Fibroblast of the conjunctiva (primary cell): Measurements from ENCODE around the gene TENT4B.

ENCODE experiments used
- DNase-seq: peaks from one replicate; pipeline ENCODE4 v3.0.0-alpha.2; 2010; ENCODE audit warnings: low read depth

The TENT4B gene

GRCh38 chr16:50195756-50196155, 42.6 kb downstream of the TENT4B start:
- DNase-seq: no peak

- no peak for DNase-seq
Observed at GRCh38 chr16:50197582-50197981, 44.5 kb downstream of the TENT4B start.

GRCh38 chr16:50198802-50199403, 45.8 kb downstream of the TENT4B start:
- no peak for DNase-seq

DNA sequence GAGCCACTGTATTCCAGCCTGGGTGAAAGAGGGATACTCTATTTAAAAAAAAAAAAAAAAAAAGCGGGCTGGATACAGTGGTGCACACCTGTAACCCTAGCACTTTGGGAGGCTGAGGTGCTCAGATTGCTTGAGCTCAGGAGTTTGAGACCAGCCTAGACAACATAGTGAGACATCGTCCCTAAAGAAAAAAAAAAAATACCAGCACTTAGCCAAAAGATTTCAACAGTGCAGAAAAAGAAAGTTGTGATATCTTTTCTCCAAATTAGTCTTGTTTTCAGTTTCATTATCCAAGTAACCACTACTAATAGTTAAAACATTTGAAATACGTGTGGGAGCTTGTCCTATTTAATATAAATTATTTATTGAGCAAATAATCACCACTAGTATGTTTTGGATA, 48.7 kb downstream of the TENT4B start:
- no peak for DNase-seq

DNA sequence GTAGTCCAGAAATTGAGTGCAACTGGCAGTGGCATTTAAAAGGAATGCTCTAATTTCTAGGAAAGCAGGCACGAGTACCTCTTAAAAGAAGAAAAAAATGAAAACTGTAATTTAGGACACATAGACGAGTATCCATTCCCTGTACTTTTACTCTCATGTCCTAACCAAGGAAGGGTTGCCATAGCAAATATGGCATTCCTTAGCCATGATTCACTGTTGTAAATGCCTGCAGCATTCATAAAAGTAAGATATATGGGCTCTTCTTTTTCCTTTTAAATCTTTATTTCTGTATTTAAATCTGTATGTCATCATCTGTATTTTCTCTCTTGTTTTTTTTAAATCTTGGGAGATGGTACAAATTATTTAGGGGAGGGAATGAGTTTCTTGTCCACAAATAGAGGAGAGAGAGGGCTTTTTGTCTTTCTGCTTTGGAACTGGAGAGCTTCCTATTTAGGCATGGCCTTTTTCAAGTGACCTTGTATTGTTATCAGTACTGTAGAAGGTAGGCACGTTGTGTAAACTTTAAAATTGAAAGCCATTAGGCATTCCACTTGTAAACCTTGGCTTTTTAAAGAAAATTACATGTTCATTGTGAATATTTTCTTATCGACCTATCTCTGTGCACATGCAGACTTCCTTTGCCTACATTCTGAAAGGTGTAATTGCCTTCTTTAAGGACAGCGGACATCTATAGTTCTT, 50.0 kb downstream of the TENT4B start:
- peak; percentile 95 for DNase-seq

GRCh38 chr16:50203681-50204080, 50.6 kb downstream of the TENT4B start:
- no peak for DNase-seq

DNA sequence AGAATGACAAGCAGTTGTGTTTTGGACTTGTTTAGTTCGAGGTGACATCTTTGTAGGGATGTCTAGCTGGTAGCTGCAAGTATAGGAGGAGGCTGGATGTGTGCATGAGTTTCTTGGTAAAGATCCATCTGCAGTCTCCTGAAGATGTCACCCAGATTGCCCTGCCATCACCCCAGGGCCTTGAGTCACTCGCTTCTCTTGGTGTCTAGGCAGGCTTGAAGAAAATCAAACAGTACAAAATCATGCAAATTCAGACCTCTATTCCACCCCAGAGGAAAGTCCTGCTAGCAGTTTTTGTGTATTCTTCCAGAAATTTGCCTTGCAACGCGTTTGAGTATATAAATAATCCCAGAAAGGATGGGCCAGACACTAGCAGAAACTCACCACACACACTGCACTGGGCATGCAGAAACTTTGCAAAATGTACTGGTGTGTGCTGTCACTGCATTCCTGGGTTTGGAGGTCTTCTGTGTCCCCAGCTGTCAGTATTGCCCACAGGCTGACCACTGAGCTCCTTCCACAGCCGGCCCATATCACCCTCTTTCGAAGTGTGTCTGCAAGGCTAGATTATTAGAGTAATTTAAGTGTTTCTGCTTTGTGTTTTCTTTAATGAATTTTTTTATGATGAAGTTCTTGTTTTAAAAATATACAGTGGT, 51.5 kb downstream of the TENT4B start:
- DNase-seq: no peak

GRCh38 chr16:50207652-50208051, 54.5 kb downstream of the TENT4B start:
- DNase-seq: no peak

- no peak for DNase-seq
Observed at GRCh38 chr16:50208460-50208931, 55.4 kb downstream of the TENT4B start.

GRCh38 chr16:50209546-50210265, 56.6 kb downstream of the TENT4B start:
- no peak for DNase-seq

- peak; percentile 88 for DNase-seq
Observed at GRCh38 chr16:50210266-50211038, 57.3 kb downstream of the TENT4B start.

- DNase-seq: no peak
Observed at GRCh38 chr16:50213939-50214519, 60.9 kb downstream of the TENT4B start.

- DNase-seq: no peak
Observed at GRCh38 chr16:50215680-50216079, 62.6 kb downstream of the TENT4B start.

DNA sequence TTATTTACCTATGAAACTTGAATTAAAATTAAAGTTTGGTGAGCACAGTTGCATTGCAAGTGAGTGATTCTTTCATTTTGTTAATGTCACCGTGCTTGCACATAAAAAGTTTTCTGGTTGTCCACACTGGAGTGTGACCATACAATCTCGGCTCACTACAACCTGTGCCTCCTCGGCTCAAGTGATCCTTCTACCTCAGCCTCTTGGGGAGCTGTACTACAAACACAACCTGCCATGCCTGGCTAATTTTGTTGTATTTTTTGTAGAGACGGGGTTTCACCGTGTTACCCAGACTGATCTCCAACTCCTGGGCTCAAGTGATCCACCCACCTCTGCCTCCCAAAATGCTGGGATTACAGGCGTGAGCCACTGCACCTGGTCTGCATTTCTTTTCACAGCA, 63.1 kb downstream of the TENT4B start:
- DNase-seq: no peak

- no peak for DNase-seq
Observed at GRCh38 chr16:50219402-50219975, 66.4 kb downstream of the TENT4B start.

DNA sequence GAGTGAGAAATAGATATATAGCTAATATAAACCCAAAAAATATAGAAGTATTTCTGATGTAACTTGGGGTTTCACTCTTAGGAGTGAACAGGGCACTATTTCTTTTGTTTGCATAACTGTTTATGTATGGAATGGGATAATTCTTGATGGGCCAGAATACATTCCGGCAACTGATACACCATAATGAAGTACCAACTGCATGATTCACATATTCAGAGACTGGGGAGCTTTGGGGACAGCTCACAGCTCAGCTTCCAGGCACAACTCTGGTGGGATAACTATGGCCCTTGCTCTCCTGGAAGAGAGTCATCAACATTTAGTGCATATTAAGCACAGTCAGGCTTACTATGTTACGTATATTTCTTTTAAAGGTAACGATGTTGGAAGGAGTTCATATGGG, 71.2 kb downstream of the TENT4B start:
- no peak for DNase-seq

GRCh38 chr16:50227120-50227519, 74.0 kb downstream of the TENT4B start:
- DNase-seq: no peak

DNA sequence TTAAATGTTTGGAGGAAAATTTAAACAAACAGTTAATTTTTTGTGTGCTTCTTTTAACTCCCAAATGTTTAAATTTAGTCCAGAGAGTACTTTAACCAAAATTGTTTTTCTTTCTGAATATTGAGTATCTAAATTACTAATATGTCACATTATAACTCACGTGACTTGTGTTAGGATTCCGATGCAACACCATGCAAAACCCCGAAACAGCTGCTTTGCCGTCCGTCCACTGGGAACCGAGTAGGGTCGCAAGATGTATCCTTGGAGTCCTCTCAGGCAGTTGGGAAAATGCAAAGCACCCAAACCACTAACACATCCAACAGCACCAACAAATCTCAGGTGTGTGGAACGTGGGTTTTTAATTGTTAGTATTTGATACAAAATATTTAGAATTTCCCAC, 74.6 kb downstream of the TENT4B start:
- DNase-seq: no peak

- no peak for DNase-seq
Observed at GRCh38 chr16:50228364-50228868, 75.3 kb downstream of the TENT4B start.

GRCh38 chr16:50229149-50229726, 76.1 kb downstream of the TENT4B start:
- DNase-seq: no peak
